ENCODE measurements around the gene DDC. TPM values are rescaled to one million over a fixed set of nuclear protein-coding genes. Genes with fewer than 3 reads are reported as not detected.

The DDC gene
- total RNA-seq, 1 donor from 2014 or later = not detected

GRCh38 chr7:50474382-50475160, 90.6 kb downstream of the DDC start:
- no peaks in the 10 kb centered on the region for H3K4me1 Mint-ChIP-seq
- POLR2A ChIA-PET = interaction anchor here (0.7 kb wide), 1 partner anchor 234 kb away, joined by 3 read pairs; no protein-coding TSS in a partner anchor
- intact Hi-C loops (cut with micrococcal nuclease) = no loop called here
- peaks cover 6% of the 10 kb centered on the region for H3K27me3 Mint-ChIP-seq
- no peaks in the 10 kb centered on the region for H3K9me3 Mint-ChIP-seq
- no peaks in the 10 kb centered on the region for H3K36me3 Mint-ChIP-seq (ENCODE audit: low read depth)
- TF ChIP-seq, protein P1, sequence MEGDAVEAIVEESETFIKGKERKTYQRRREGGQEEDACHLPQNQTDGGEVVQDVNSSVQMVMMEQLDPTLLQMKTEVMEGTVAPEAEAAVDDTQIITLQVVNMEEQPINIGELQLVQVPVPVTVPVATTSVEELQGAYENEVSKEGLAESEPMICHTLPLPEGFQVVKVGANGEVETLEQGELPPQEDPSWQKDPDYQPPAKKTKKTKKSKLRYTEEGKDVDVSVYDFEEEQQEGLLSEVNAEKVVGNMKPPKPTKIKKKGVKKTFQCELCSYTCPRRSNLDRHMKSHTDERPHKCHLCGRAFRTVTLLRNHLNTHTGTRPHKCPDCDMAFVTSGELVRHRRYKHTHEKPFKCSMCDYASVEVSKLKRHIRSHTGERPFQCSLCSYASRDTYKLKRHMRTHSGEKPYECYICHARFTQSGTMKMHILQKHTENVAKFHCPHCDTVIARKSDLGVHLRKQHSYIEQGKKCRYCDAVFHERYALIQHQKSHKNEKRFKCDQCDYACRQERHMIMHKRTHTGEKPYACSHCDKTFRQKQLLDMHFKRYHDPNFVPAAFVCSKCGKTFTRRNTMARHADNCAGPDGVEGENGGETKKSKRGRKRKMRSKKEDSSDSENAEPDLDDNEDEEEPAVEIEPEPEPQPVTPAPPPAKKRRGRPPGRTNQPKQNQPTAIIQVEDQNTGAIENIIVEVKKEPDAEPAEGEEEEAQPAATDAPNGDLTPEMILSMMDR (IDR thresholded peaks at IDR 0.05) = no peak
- no peak overlapping the region for H3K4me3 Mint-ChIP-seq
- ATAC-seq (ENCODE audit: low read depth) (no peak), DNase-seq (no peak)
- CTCF ChIA-PET = interaction anchor here (1.3 kb wide), 1 partner anchor 8 kb away, joined by 3 read pairs; no protein-coding TSS in a partner anchor
- no peak overlapping the region for H3K27ac Mint-ChIP-seq

GRCh38 chr7:50473531-50473930, 91.7 kb downstream of the DDC start:
- no peaks in the 10 kb centered on the region for H3K36me3 Mint-ChIP-seq (ENCODE audit: low read depth)
- TF ChIP-seq, protein P1 (IDR thresholded peaks at IDR 0.05) = no peak
- intact Hi-C loops (cut with micrococcal nuclease) = no loop called here
- H3K27ac Mint-ChIP-seq = no peak overlapping the region
- no peaks in the 10 kb centered on the region for H3K9me3 Mint-ChIP-seq
- ATAC-seq (ENCODE audit: low read depth) (no peak), DNase-seq (no peak)
- H3K4me1 Mint-ChIP-seq = no peaks in the 10 kb centered on the region
- no peak overlapping the region for H3K4me3 Mint-ChIP-seq
- ChIA-PET POLR2A (no interaction called here), CTCF (no interaction called here)
- peaks cover 6% of the 10 kb centered on the region for H3K27me3 Mint-ChIP-seq

GRCh38 chr7:50472427-50472826, 92.8 kb downstream of the DDC start:
- no peak for DNase-seq
- Mint-ChIP-seq H3K27me3 (peaks cover 3% of the 10 kb centered on the region), H3K4me1 (peaks cover 8% of the 10 kb centered on the region), H3K36me3 (ENCODE audit: low read depth) (no peaks in the 10 kb centered on the region), H3K27ac (no peak overlapping the region), H3K9me3 (no peaks in the 10 kb centered on the region), H3K4me3 (no peak overlapping the region)
- intact Hi-C loops (cut with micrococcal nuclease) = no loop called here
- TF ChIP-seq, protein P1 (IDR thresholded peaks at IDR 0.05) = no peak
- POLR2A ChIA-PET = no interaction called here
- no peak for ATAC-seq (ENCODE audit: low read depth)
- CTCF ChIA-PET = no interaction called here

- H3K27ac Mint-ChIP-seq = no peak overlapping the region
- TF ChIP-seq, protein P1 (IDR thresholded peaks at IDR 0.05) = no peak
- no peaks in the 10 kb centered on the region for H3K9me3 Mint-ChIP-seq
- peaks cover 3% of the 10 kb centered on the region for H3K27me3 Mint-ChIP-seq
- ChIA-PET POLR2A (interaction anchor here (0.5 kb wide), 1 partner anchor 266 kb away, joined by 3 read pairs; no protein-coding TSS in a partner anchor), CTCF (no interaction called here)
- peaks cover 8% of the 10 kb centered on the region for H3K4me1 Mint-ChIP-seq
- ATAC-seq (ENCODE audit: low read depth) = no peak
- no peak for DNase-seq
- intact Hi-C loops (cut with micrococcal nuclease) = no loop called here
- no peak overlapping the region for H3K4me3 Mint-ChIP-seq
- no peaks in the 10 kb centered on the region for H3K36me3 Mint-ChIP-seq (ENCODE audit: low read depth)
Observed at GRCh38 chr7:50471970-50472369, 93.2 kb downstream of the DDC start.

GRCh38 chr7:50470250-50471163, 94.7 kb downstream of the DDC start:
- H3K4me3 Mint-ChIP-seq = no peak overlapping the region
- H3K27me3 Mint-ChIP-seq = no peaks in the 10 kb centered on the region
- CTCF ChIA-PET = no interaction called here
- TF ChIP-seq, protein P1 (IDR thresholded peaks at IDR 0.05) = no peak
- intact Hi-C loops (cut with micrococcal nuclease) = no loop called here
- DNase-seq (no peak), ATAC-seq (ENCODE audit: low read depth) (no peak)
- no peaks in the 10 kb centered on the region for H3K9me3 Mint-ChIP-seq
- no peak overlapping the region for H3K27ac Mint-ChIP-seq
- peaks cover 8% of the 10 kb centered on the region for H3K4me1 Mint-ChIP-seq
- H3K36me3 Mint-ChIP-seq (ENCODE audit: low read depth) = no peaks in the 10 kb centered on the region
- POLR2A ChIA-PET = no interaction called here

Measured in activated B cell treated with CpG ODN at 0.5 μM for 24 hours (primary cell).